ENCODE results near the gene NAA80.

The NAA80 gene

GRCh38 chr3:50260027-50260941, 38.9 kb downstream of the NAA80 start:
- TF ChIP-seq CTCF (IDR thresholded peaks at IDR 0.05; ENCODE audit: low read depth, low read length), result peak; percentile 65
- DNase-seq (ENCODE audit: extremely low read depth, low read depth), result peak; percentile 72

GRCh38 chr3:50259432-50260026, 39.7 kb downstream of the NAA80 start:
- TF ChIP-seq CTCF (IDR thresholded peaks at IDR 0.05; ENCODE audit: low read depth, low read length), result no peak
- no peak for DNase-seq (ENCODE audit: extremely low read depth, low read depth)

- TF ChIP-seq CTCF (IDR thresholded peaks at IDR 0.05; ENCODE audit: low read depth, low read length), result no peak
- DNase-seq (ENCODE audit: extremely low read depth, low read depth), result no peak
These were observed 40.2 kb downstream of the NAA80 start for GRCh38 chr3:50258979-50259378.

GRCh38 chr3:50258029-50258680, 41.0 kb downstream of the NAA80 start:
- DNase-seq (ENCODE audit: extremely low read depth, low read depth), result no peak
- no peak for TF ChIP-seq CTCF (IDR thresholded peaks at IDR 0.05; ENCODE audit: low read depth, low read length)

- no peak for DNase-seq (ENCODE audit: extremely low read depth, low read depth)
- TF ChIP-seq CTCF (IDR thresholded peaks at IDR 0.05; ENCODE audit: low read depth, low read length), result peak; percentile 55
These were observed 42.0 kb downstream of the NAA80 start for GRCh38 chr3:50256978-50257890.

GRCh38 chr3:50255251-50255615, 44.0 kb downstream of the NAA80 start:
- no peak for DNase-seq (ENCODE audit: extremely low read depth, low read depth)
- no peak for TF ChIP-seq CTCF (IDR thresholded peaks at IDR 0.05; ENCODE audit: low read depth, low read length)
